BLaER1 treated with 17β-estradiol and CSF1 and Interleukin-3, amounts not matched to agents 10 nM and 100 nM (cell line): Measurements from ENCODE around the gene ELOVL6.
"Not testable (repeated sequence)": the region's sequence is repeated elsewhere in the genome, so short reads cannot be mapped to it uniquely, and the experiment has no call there.

Source experiments
- H3K27ac ChIP-seq, 11 experiments: shearing (Covaris generic); formaldehyde crosslinking; 2 replicates each; pipeline ENCODE4 v1.8.1; 2022
- H3K27me3 ChIP-seq, 11 experiments: shearing (Covaris generic); formaldehyde crosslinking; 2 replicates each; pipeline ENCODE4 v1.8.1; 2022
- H3K36me3 ChIP-seq, 11 experiments: shearing (Covaris generic); formaldehyde crosslinking; 2 replicates each; pipeline ENCODE4 v1.8.1; 2022
- H3K4me1 ChIP-seq, 10 experiments: shearing (Covaris generic); formaldehyde crosslinking; 2 replicates each; pipeline ENCODE4 v1.8.1; 2022
- H3K4me2 ChIP-seq, 11 experiments: shearing (Covaris generic); formaldehyde crosslinking; 2 replicates each; pipeline ENCODE4 v1.8.1; 2022
- H3K4me3 ChIP-seq, 10 experiments: shearing (Covaris generic); formaldehyde crosslinking; 2 replicates each; pipeline ENCODE4 v1.8.1; 2022
- H3K9ac ChIP-seq, 11 experiments: shearing (Covaris generic); formaldehyde crosslinking; 2 replicates each; pipeline ENCODE4 v1.8.1; 2022
- H3K9me3 ChIP-seq, 11 experiments: shearing (Covaris generic); formaldehyde crosslinking; replicated peaks in 1 of 11; 2 replicates each; pipeline ENCODE4 v1.8.1; 2022
- H4K20me1 ChIP-seq, 11 experiments: shearing (Covaris generic); formaldehyde crosslinking; 2 replicates each; pipeline ENCODE4 v1.8.1; 2022
- Cebpa-rat ChIP-seq, 11 experiments: shearing (Covaris generic); IDR thresholded peaks; 2 replicates each; pipeline ENCODE4 v1.8.1; 2022

ELOVL6 gene

GRCh38 chr4:110200689-110201088, 2.3 kb upstream of the ELOVL6 start:
- Histone ChIP-seq H3K9me3 (no peaks in the 10 kb centered on the region), H3K9ac (no peak overlapping the region), H3K4me2 (no peak overlapping the region), H3K4me3 (no peak overlapping the region), H3K27ac (no peak overlapping the region), H4K20me1 (no peaks in the 10 kb centered on the region), H3K27me3 (peaks cover 0 to 8% (median 0%) of the 10 kb centered on the region in 11 experiments; a peak in 3 of 22 replicates), H3K4me1 (peaks cover 7 to 17% (median 14%) of the 10 kb centered on the region in 10 experiments; a peak in 18 of 20 replicates), H3K36me3 (no peaks in the 10 kb centered on the region)
- no peak for TF ChIP-seq Cebpa-rat (IDR thresholded peaks at IDR 0.05)

GRCh38 chr4:110198049-110198434, 373 bp downstream of the ELOVL6 start:
- Histone ChIP-seq H4K20me1 (no peaks in the 10 kb centered on the region), H3K27ac (peak overlapping the region in 9 of 11 experiments; percentile 76 to 97 (median 92); a peak in 18 of 22 replicates), H3K4me1 (peaks cover 7 to 43% (median 39%) of the 10 kb centered on the region in 10 experiments; a peak in 18 of 20 replicates), H3K4me2 (peak overlapping the region; percentile 78 to 99 (median 94)), H3K9ac (peak overlapping the region; percentile 78 to 98 (median 93); a peak in 21 of 22 replicates), H3K4me3 (peak overlapping the region; percentile 82 to 94 (median 90)), H3K36me3 (peaks cover 0 to 4% (median 0%) of the 10 kb centered on the region in 11 experiments; a peak in 2 of 22 replicates), H3K27me3 (peaks cover 0 to 8% (median 0%) of the 10 kb centered on the region in 11 experiments; a peak in 3 of 22 replicates), H3K9me3 (no peaks in the 10 kb centered on the region)
- TF ChIP-seq Cebpa-rat (IDR thresholded peaks at IDR 0.05), result no peak

DNA sequence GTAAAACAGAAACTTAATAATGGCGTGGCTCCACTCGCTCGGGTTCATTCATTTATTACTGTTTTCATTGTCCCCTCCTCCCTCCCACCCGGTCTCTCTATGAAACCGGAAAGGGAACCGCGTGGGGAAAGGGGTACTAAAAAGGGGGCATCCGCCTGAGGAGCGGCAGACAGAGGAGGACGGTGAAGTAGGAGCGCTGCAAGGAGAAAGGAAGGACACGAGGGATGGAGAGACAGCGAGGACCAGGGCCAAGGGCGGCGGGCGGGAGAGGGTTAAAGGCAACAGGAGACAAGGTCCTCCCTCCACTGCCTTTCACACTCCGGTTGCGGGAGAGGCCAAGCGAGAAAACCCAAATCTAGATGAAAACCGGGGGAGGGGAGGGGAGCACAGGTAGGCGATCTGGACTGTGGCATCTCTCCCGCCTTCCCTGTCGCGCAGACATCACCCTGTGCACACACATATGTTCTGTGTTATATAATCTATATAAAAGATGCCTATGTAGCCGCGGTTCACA, 829 bp downstream of the ELOVL6 start:
- no peak for TF ChIP-seq Cebpa-rat (IDR thresholded peaks at IDR 0.05)
- H3K27ac ChIP-seq, result peak overlapping the region in 9 of 11 experiments; percentile 76 to 97 (median 92); a peak in 18 of 22 replicates

GRCh38 chr4:110196871-110197528, 1.4 kb downstream of the ELOVL6 start:
- H3K4me3 ChIP-seq, result peak overlapping the region; percentile 82 to 94 (median 90)
- TF ChIP-seq Cebpa-rat (IDR thresholded peaks at IDR 0.05), result no peak
- H3K27me3 ChIP-seq, result peaks cover 0 to 8% (median 0%) of the 10 kb centered on the region in 11 experiments; a peak in 3 of 22 replicates
- H3K4me1 ChIP-seq, result peaks cover 7 to 44% (median 40%) of the 10 kb centered on the region in 10 experiments; a peak in 18 of 20 replicates
- H3K9ac ChIP-seq, result peak overlapping the region; percentile 78 to 98 (median 93)
- H3K9me3 ChIP-seq, result no peaks in the 10 kb centered on the region
- H3K36me3 ChIP-seq, result peaks cover 0 to 10% (median 0%) of the 10 kb centered on the region in 11 experiments; a peak in 4 of 22 replicates
- no peaks in the 10 kb centered on the region for H4K20me1 ChIP-seq
- peak overlapping the region; percentile 78 to 99 (median 94) for H3K4me2 ChIP-seq
- peak overlapping the region; percentile 39 to 97 (median 92); a peak in 21 of 22 replicates for H3K27ac ChIP-seq

More for the DNA sequence above, 829 bp downstream of the ELOVL6 start:
- peaks cover 7 to 44% (median 40%) of the 10 kb centered on the region in 10 experiments; a peak in 18 of 20 replicates for H3K4me1 ChIP-seq
- peak overlapping the region; percentile 78 to 98 (median 93) for H3K9ac ChIP-seq
- H3K9me3 ChIP-seq, result no peaks in the 10 kb centered on the region
- no peaks in the 10 kb centered on the region for H4K20me1 ChIP-seq
- H3K4me3 ChIP-seq, result peak overlapping the region; percentile 82 to 94 (median 90)
- peaks cover 0 to 8% (median 0%) of the 10 kb centered on the region in 11 experiments; a peak in 3 of 22 replicates for H3K27me3 ChIP-seq
- H3K36me3 ChIP-seq, result peaks cover 0 to 8% (median 0%) of the 10 kb centered on the region in 11 experiments; a peak in 2 of 22 replicates
- peak overlapping the region; percentile 78 to 99 (median 94) for H3K4me2 ChIP-seq

GRCh38 chr4:110196206-110196870, 2.1 kb downstream of the ELOVL6 start:
- TF ChIP-seq Cebpa-rat (IDR thresholded peaks at IDR 0.05), result no peak

GRCh38 chr4:110195561-110196205, 2.7 kb downstream of the ELOVL6 start:
- Histone ChIP-seq H3K4me2 (peak overlapping the region; percentile 78 to 99 (median 94)), H3K27me3 (peaks cover 0 to 8% (median 0%) of the 10 kb centered on the region in 11 experiments; a peak in 3 of 22 replicates), H3K36me3 (peaks cover 0 to 21% (median 6%) of the 10 kb centered on the region in 11 experiments; a peak in 8 of 22 replicates), H3K4me3 (peak overlapping the region; percentile 82 to 94 (median 90)), H4K20me1 (no peaks in the 10 kb centered on the region), H3K4me1 (peaks cover 7 to 44% (median 40%) of the 10 kb centered on the region in 10 experiments; a peak in 18 of 20 replicates), H3K9me3 (no peaks in the 10 kb centered on the region), H3K9ac (peak overlapping the region; percentile 78 to 98 (median 93); a peak in 21 of 22 replicates), H3K27ac (peak overlapping the region in 9 of 11 experiments; percentile 76 to 97 (median 92); a peak in 18 of 22 replicates)
- no peak for TF ChIP-seq Cebpa-rat (IDR thresholded peaks at IDR 0.05)

More at GRCh38 chr4:110196206-110196870, 2.1 kb downstream of the ELOVL6 start:
- no peaks in the 10 kb centered on the region for H3K9me3 ChIP-seq
- peak overlapping the region; percentile 78 to 99 (median 94) for H3K4me2 ChIP-seq
- peak overlapping the region; percentile 82 to 94 (median 90) for H3K4me3 ChIP-seq
- no peaks in the 10 kb centered on the region for H4K20me1 ChIP-seq
- H3K27me3 ChIP-seq, result peaks cover 0 to 8% (median 0%) of the 10 kb centered on the region in 11 experiments; a peak in 3 of 22 replicates
- peak overlapping the region; percentile 78 to 98 (median 93) for H3K9ac ChIP-seq
- H3K36me3 ChIP-seq, result peaks cover 0 to 16% (median 3%) of the 10 kb centered on the region in 11 experiments; a peak in 6 of 22 replicates
- peak overlapping the region; percentile 39 to 97 (median 92); a peak in 21 of 22 replicates for H3K27ac ChIP-seq
- H3K4me1 ChIP-seq, result peaks cover 7 to 44% (median 40%) of the 10 kb centered on the region in 10 experiments; a peak in 18 of 20 replicates

- H3K27me3 ChIP-seq, result peaks cover 0 to 1% (median 0%) of the 10 kb centered on the region in 11 experiments; a peak in 3 of 22 replicates
- H3K9ac ChIP-seq, result peak overlapping the region in 4 of 11 experiments; percentile 26 to 58 (median 44); a peak in 5 of 22 replicates
- no peaks in the 10 kb centered on the region for H4K20me1 ChIP-seq
- peak overlapping the region in 2 of 11 experiments; percentile 15 to 32; a peak in 2 of 22 replicates for H3K27ac ChIP-seq
- H3K4me3 ChIP-seq, result no peak overlapping the region
- peak overlapping the region in 10 of 11 experiments; percentile 26 to 92 (median 55); a peak in 18 of 22 replicates for H3K4me2 ChIP-seq
- H3K9me3 ChIP-seq, result no peaks in the 10 kb centered on the region
- H3K4me1 ChIP-seq, result peaks cover 1 to 35% (median 31%) of the 10 kb centered on the region in 10 experiments; a peak in 18 of 20 replicates
- TF ChIP-seq Cebpa-rat (IDR thresholded peaks at IDR 0.05), result no peak
- H3K36me3 ChIP-seq, result peaks cover 0 to 28% (median 13%) of the 10 kb centered on the region in 11 experiments; a peak in 12 of 22 replicates
Measured at GRCh38 chr4:110193822-110194761, 4.3 kb downstream of the ELOVL6 start.

DNA sequence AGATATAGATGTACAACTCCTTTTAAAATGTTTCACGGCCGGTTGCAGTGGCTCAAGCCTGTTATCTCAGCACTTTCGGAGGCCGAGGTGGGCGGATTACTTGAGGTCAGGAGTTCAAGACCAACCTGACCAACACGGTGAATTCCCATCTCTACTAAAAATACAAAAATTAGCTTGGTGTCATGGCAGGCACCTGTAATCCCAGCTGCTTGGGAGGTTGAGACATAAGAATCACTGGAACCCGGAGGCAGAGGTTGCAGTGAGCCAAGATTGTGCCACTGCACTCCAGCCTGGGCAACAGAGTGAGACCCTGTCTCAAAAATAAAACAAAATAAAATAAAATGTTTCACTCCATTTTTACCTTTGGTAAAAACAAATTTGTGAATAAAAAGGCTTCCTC, 5.1 kb downstream of the ELOVL6 start:
- H3K4me3 ChIP-seq, H3K9ac ChIP-seq, H3K9me3 ChIP-seq, H3K27me3 ChIP-seq, H3K27ac ChIP-seq, H4K20me1 ChIP-seq: not testable (repeated sequence)
- H3K4me2 ChIP-seq, result peak overlapping the region in 8 of 11 experiments; percentile 30 to 92 (median 55); a peak in 12 of 22 replicates
- peaks cover 0 to 33% (median 30%) of the 10 kb centered on the region in 10 experiments; a peak in 16 of 20 replicates for H3K4me1 ChIP-seq
- peaks cover 0 to 36% (median 15%) of the 10 kb centered on the region in 11 experiments; a peak in 12 of 22 replicates for H3K36me3 ChIP-seq
